GM12875 (cell line): ENCODE data around the gene JAML.

ENCODE experiments used
- H3K4me3 ChIP-seq: one replicate; pipeline ENCODE4 v1.5.1; 2011; ENCODE audit warnings: low read depth, low read length, control low read depth
- TF ChIP-seq, protein P1 (sequence below): IDR thresholded peaks from 2 replicates; pipeline ENCODE4 v1.5.1; 2011; ENCODE audit warnings: low read depth, mild to moderate bottlenecking, control low read depth, inconsistent platforms, low read length, moderate library complexity, borderline replicate concordance; ENCODE audit not compliant: insufficient read depth

The JAML gene

DNA sequence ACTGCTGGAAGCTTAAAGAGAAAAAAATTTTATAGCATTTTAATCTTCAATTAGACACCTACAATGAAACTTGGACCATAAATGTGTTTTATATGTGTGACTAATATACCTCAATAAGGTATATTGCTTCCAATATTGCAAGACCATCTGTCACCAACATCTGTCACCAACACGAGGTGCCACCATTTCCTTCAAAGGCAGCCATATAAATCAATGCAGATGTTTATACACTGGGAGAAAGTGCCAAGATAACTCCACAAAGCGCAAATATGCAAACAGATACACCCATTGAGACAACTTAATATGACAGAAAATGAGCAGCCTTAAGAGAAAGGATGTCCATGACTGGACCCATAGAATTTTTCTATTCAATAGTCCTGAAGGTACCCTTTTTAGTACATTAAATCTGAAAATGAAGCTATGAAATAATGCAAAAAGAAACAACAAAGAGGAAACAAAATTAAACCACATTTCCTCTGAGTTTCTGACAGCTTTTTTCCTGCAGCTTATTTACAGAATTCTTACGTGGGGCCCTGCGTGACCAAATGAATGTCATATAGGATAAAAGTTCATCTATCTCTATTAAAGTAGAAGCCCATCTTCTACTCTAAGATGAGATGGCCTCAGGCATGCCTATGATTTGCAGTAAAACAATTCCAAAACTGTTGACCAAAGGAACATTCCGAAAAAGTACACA is 14.8 kb upstream of the JAML start:
- no peak overlapping the region for H3K4me3 ChIP-seq
- TF ChIP-seq, protein P1, sequence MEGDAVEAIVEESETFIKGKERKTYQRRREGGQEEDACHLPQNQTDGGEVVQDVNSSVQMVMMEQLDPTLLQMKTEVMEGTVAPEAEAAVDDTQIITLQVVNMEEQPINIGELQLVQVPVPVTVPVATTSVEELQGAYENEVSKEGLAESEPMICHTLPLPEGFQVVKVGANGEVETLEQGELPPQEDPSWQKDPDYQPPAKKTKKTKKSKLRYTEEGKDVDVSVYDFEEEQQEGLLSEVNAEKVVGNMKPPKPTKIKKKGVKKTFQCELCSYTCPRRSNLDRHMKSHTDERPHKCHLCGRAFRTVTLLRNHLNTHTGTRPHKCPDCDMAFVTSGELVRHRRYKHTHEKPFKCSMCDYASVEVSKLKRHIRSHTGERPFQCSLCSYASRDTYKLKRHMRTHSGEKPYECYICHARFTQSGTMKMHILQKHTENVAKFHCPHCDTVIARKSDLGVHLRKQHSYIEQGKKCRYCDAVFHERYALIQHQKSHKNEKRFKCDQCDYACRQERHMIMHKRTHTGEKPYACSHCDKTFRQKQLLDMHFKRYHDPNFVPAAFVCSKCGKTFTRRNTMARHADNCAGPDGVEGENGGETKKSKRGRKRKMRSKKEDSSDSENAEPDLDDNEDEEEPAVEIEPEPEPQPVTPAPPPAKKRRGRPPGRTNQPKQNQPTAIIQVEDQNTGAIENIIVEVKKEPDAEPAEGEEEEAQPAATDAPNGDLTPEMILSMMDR: no peak

DNA sequence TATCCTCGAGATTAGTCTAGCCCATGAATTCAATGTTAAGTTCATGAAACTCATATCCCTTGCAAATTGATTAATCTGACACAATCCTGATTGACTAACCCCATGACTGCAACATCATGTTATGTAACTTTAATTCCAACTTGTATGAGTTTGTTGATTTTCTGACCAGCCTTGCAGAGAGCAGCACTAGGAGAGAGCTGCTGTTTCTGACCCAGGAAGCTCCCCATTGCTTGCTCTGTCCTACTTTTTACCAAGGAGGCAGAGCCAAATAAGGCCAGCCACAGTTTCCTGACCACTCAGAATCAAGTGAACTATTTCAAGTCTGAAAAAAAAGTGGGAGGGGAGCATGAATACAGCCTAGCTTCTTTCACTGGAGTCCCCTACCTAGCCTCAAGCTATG is 14.1 kb upstream of the JAML start:
- no peak overlapping the region for H3K4me3 ChIP-seq
- TF ChIP-seq, protein P1: no peak

DNA sequence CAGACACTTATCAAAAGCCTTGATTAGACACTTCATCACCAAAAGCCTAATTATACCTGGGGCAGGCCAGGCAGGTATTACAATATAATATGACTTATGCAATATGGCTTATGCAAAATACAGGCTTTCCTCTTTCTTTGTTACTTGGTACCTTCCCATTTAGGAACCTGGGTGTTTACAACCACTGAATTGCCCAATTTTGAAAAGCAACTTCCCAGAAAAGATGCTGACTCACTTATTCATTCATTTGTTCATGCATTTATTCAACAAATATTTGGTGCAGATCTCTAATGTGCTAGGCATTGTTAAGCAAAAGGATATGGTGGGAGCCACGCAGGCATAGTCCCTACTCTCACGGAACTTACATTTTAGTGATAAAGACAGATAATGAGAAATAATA is 13.6 kb upstream of the JAML start:
- H3K4me3 ChIP-seq: no peak overlapping the region
- TF ChIP-seq, protein P1: no peak

DNA sequence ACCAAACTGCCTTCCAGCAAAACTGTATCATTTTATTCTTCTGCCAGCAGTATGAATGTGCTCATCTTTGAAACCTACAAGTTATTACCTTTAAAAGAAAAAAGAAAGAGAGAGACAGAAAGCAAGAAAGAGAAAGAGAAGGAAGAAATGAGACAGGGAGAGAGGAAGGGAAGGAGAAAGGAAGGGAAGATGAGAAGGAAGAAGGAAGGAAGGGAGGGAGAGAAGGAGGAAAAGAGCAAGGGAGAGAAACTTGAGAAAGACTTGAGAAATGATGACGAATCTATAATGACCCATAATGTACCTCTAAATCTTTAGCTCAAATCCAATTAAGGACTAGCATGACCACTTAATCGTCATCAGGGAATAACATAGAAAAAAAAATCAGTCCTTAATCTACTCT is 11.4 kb upstream of the JAML start:
- no peak overlapping the region for H3K4me3 ChIP-seq
- TF ChIP-seq, protein P1: no peak

DNA sequence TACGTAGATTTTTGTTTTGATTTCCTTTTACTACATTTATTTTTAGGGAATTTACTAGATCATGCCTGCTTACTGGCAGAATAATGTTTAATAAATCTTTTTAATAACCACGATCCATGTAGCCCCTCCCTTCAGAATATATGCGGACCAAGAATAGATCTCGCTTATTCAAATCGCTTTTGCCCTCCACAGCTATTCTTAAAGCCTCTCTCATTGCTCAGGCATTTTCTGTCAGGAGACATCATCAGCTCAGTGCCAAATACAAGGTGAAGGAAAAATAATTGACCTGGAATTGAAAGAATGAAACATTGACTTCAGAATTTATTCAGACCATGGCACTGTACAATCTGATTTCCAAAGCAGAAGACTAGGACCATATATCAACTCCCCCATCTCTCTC is 10.0 kb upstream of the JAML start:
- TF ChIP-seq, protein P1: no peak
- H3K4me3 ChIP-seq: no peak overlapping the region

DNA sequence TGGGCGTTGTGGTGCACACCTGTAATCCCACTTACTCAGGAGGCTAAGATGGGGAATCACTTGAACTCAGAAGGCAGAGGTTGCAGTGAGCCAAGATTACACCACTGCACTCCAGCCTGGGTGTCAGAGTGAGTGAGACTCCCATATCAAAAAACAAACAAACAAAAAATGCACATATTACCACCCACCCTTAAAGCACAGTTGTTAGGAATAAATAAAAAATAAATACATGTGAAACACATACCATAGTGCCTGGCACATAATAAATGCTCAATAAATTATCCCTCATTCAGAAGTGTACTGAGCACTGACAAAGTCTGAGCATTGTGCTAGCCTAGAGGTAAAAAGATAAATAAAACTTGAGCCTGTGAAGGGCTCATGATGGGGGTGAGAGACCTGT is 9.0 kb upstream of the JAML start:
- H3K4me3 ChIP-seq: no peak overlapping the region
- TF ChIP-seq, protein P1: no peak

DNA sequence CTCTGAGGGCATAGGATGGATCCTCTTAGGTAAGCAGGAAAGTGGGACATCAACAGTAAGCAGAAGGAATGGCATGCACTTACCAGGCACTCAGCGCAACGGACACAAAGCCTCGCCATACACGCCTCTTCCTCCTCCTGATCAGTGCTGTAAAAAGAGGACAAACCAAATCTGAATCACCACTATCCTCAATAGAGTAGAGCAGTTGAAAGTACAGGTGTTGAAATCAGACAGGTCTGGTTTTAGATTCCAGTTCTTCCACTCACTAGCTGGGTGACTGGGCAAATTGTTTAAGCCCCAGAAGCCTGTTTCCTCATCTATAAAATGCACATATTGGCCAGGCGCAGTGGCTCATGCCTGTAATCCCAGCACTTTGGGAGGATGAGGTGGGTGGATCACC is 8.6 kb upstream of the JAML start:
- TF ChIP-seq, protein P1: no peak
- H3K4me3 ChIP-seq: no peak overlapping the region
